GM20000 (cell line): ENCODE results near the gene SNCAIP.

Experiments
- DNase-seq: peaks from one replicate; pipeline ENCODE4 v3.0.0; 2012; ENCODE audit warnings: low spot score
- CTCF ChIP-seq: IDR thresholded peaks from 2 replicates; pipeline ENCODE4 v1.5.1; 2012; ENCODE audit warnings: mild to moderate bottlenecking, control low read depth; ENCODE audit errors: extremely low read depth, missing control alignments

SNCAIP gene

GRCh38 chr5:122300374-122300773, 11.7 kb upstream of the SNCAIP start:
- no peak for TF ChIP-seq CTCF
- no peak for DNase-seq

- no peak for DNase-seq
- TF ChIP-seq CTCF: no peak
Observed at GRCh38 chr5:122301016-122301415, 11.0 kb upstream of the SNCAIP start.

- DNase-seq: no peak
- TF ChIP-seq CTCF: no peak
Observed at GRCh38 chr5:122304471-122305215, 7.4 kb upstream of the SNCAIP start.

GRCh38 chr5:122306461-122306860, 5.6 kb upstream of the SNCAIP start:
- DNase-seq: no peak
- TF ChIP-seq CTCF: no peak

- DNase-seq: no peak
- no peak for TF ChIP-seq CTCF
Observed at GRCh38 chr5:122310889-122311288, 1.1 kb upstream of the SNCAIP start.

GRCh38 chr5:122311497-122311960, 508 bp upstream of the SNCAIP start:
- no peak for DNase-seq
- no peak for TF ChIP-seq CTCF

- peak; percentile 18 for DNase-seq
- no peak for TF ChIP-seq CTCF
Observed at GRCh38 chr5:122312591-122313406, 762 bp downstream of the SNCAIP start.
